HCT116 (cell line): Measurements from ENCODE around the gene RARG.

Experiments
- EZH2 ChIP-seq: fragments of 200-600 bp; sonication (generic); IDR thresholded peaks from 2 replicates; pipeline ENCODE4 v1.6.1; 2017; ENCODE audit warnings: antibody characterized with exemption, mixed run types
- EZH2phosphoT487 ChIP-seq: fragments of 200-600 bp; IDR thresholded peaks from 2 replicates; pipeline ENCODE4 v1.6.1; 2018; ENCODE audit warnings: antibody characterized with exemption, borderline replicate concordance
- FOSL1 ChIP-seq: IDR thresholded peaks from 2 replicates; pipeline ENCODE4 v1.6.1; 2012; ENCODE audit warnings: low read depth
- POLR2A ChIP-seq: IDR thresholded peaks from 2 replicates; pipeline ENCODE4 v1.7.0; 2011; ENCODE audit warnings: borderline replicate concordance; ENCODE audit not compliant: insufficient read depth, insufficient read length; ENCODE audit errors: extremely low read depth
- YY1 ChIP-seq: IDR thresholded peaks from 2 replicates; pipeline ENCODE4 v1.6.1; 2011; ENCODE audit warnings: low read length, low read depth, moderate library complexity, mild to moderate bottlenecking; ENCODE audit not compliant: insufficient replicate concordance; ENCODE audit errors: extremely low read depth
- ZFX ChIP-seq: fragments of 450-650 bp; IDR thresholded peaks from 2 replicates; pipeline ENCODE4 v1.6.1; 2017
- ZNF274 ChIP-seq: fragments of 200-500 bp; sonication (Bioruptor generic); IDR thresholded peaks from 2 replicates; pipeline ENCODE4 v1.6.1; 2014; ENCODE audit warnings: mild to moderate bottlenecking, low read depth, low read length, inconsistent platforms
- TF ChIP-seq, protein P1 (sequence below), 3 experiments: fragments of 200-600 bp in 1 of 3; sonication (generic) in 1 of 3; IDR thresholded peaks in 2 of 3; conservative IDR thresholded peaks in 1 of 3; 2 replicates each; pipeline ENCODE4 v1.5.1; 2012 to 2017; ENCODE audit warnings: low read depth in 2 of 3, low read length in 2 of 3, antibody characterized with exemption in 1 of 3, borderline replicate concordance in 1 of 3, control low read depth in 1 of 3, mild to moderate bottlenecking in 1 of 3, mixed read lengths in 1 of 3, mixed run types in 1 of 3, moderate library complexity in 1 of 3; ENCODE audit not compliant: insufficient read depth in 1 of 3
- TF ChIP-seq, protein P2 (sequence below): IDR thresholded peaks from 2 replicates; pipeline ENCODE4 v1.6.1; 2012; ENCODE audit warnings: low read depth
- TF ChIP-seq, protein P3 (sequence below): IDR thresholded peaks from 2 replicates; pipeline ENCODE4 v1.6.1; 2011; ENCODE audit warnings: mild to moderate bottlenecking, low read length, moderate library complexity; ENCODE audit not compliant: insufficient replicate concordance; ENCODE audit errors: extremely low read depth

DNA sequence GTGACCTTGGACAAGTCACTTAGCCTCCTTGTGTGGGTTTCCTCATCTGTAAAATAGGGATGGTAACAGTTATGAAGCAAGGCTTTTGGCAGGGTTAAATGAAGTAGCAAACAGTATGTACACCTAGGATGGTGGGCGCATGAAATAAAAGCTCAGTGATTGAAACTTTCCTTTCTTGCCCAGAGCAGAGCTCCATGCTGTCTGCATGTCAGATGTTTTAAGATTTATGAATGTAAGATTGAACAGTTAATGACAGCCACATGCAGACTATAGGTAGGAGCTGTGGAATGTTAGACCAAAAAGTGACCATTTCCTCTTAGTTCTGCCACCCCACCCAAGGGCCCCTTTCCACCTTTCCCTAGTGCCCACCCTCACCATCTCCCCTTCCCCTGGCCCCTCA is 37.0 kb downstream of the RARG start:
- TF ChIP-seq, protein P1, sequence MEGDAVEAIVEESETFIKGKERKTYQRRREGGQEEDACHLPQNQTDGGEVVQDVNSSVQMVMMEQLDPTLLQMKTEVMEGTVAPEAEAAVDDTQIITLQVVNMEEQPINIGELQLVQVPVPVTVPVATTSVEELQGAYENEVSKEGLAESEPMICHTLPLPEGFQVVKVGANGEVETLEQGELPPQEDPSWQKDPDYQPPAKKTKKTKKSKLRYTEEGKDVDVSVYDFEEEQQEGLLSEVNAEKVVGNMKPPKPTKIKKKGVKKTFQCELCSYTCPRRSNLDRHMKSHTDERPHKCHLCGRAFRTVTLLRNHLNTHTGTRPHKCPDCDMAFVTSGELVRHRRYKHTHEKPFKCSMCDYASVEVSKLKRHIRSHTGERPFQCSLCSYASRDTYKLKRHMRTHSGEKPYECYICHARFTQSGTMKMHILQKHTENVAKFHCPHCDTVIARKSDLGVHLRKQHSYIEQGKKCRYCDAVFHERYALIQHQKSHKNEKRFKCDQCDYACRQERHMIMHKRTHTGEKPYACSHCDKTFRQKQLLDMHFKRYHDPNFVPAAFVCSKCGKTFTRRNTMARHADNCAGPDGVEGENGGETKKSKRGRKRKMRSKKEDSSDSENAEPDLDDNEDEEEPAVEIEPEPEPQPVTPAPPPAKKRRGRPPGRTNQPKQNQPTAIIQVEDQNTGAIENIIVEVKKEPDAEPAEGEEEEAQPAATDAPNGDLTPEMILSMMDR (IDR thresholded peaks at IDR 0.05 in 2 of 3, conservative IDR thresholded peaks at IDR 0.05 in 1 of 3; ENCODE audit: borderline replicate concordance in 1 of 3, insufficient read depth in 1 of 3, low read depth in 2 of 3, low read length in 2 of 3), result no peak
- TF ChIP-seq, protein P2, sequence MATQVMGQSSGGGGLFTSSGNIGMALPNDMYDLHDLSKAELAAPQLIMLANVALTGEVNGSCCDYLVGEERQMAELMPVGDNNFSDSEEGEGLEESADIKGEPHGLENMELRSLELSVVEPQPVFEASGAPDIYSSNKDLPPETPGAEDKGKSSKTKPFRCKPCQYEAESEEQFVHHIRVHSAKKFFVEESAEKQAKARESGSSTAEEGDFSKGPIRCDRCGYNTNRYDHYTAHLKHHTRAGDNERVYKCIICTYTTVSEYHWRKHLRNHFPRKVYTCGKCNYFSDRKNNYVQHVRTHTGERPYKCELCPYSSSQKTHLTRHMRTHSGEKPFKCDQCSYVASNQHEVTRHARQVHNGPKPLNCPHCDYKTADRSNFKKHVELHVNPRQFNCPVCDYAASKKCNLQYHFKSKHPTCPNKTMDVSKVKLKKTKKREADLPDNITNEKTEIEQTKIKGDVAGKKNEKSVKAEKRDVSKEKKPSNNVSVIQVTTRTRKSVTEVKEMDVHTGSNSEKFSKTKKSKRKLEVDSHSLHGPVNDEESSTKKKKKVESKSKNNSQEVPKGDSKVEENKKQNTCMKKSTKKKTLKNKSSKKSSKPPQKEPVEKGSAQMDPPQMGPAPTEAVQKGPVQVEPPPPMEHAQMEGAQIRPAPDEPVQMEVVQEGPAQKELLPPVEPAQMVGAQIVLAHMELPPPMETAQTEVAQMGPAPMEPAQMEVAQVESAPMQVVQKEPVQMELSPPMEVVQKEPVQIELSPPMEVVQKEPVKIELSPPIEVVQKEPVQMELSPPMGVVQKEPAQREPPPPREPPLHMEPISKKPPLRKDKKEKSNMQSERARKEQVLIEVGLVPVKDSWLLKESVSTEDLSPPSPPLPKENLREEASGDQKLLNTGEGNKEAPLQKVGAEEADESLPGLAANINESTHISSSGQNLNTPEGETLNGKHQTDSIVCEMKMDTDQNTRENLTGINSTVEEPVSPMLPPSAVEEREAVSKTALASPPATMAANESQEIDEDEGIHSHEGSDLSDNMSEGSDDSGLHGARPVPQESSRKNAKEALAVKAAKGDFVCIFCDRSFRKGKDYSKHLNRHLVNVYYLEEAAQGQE, result no peak
- TF ChIP-seq EZH2 (no peak), YY1 (no peak), POLR2A (no peak), ZNF274 (no peak), EZH2phosphoT487 (no peak), FOSL1 (no peak), ZFX (no peak)
- TF ChIP-seq, protein P3, sequence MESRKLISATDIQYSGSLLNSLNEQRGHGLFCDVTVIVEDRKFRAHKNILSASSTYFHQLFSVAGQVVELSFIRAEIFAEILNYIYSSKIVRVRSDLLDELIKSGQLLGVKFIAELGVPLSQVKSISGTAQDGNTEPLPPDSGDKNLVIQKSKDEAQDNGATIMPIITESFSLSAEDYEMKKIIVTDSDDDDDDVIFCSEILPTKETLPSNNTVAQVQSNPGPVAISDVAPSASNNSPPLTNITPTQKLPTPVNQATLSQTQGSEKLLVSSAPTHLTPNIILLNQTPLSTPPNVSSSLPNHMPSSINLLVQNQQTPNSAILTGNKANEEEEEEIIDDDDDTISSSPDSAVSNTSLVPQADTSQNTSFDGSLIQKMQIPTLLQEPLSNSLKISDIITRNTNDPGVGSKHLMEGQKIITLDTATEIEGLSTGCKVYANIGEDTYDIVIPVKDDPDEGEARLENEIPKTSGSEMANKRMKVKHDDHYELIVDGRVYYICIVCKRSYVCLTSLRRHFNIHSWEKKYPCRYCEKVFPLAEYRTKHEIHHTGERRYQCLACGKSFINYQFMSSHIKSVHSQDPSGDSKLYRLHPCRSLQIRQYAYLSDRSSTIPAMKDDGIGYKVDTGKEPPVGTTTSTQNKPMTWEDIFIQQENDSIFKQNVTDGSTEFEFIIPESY, result no peak
